Thymus (tissue), 11 donors: ENCODE results near the gene ZNF791. TPM values are rescaled to one million over a fixed set of nuclear protein-coding genes. Genes with fewer than 3 reads are reported as not detected.
"Not testable (repeated sequence)": the region's sequence is repeated elsewhere in the genome, so short reads cannot be mapped to it uniquely, and the experiment has no call there.

ENCODE experiments used
- DNase-seq, 9 donors: peaks; one replicate each; pipeline ENCODE4 v3.0.0-alpha.2; 2013; ENCODE audit warnings: low spot score in 9 of 9, low read depth in 6 of 9, missing footprints in 1 of 9
- H3K27ac ChIP-seq, 2 donors: one replicate each; pipeline ENCODE4 v1.5.1; 2013; ENCODE audit warnings: control low read depth in 1 of 2, low read depth in 1 of 2, low read length in 1 of 2, mild to moderate bottlenecking in 1 of 2, moderate library complexity in 1 of 2
- H3K27me3 ChIP-seq, 2 donors: one replicate each; pipeline ENCODE4 v1.5.1; 2013; ENCODE audit warnings: low read length in 1 of 2; ENCODE audit not compliant: control insufficient read depth in 2 of 2, insufficient read depth in 1 of 2
- H3K36me3 ChIP-seq, 2 donors: one replicate each; pipeline ENCODE4 v1.5.1; 2013; ENCODE audit warnings: low read length in 1 of 2, mild to moderate bottlenecking in 1 of 2, moderate library complexity in 1 of 2; ENCODE audit not compliant: control insufficient read depth in 2 of 2, insufficient read depth in 2 of 2
- H3K4me1 ChIP-seq, 2 donors: one replicate each; pipeline ENCODE4 v1.5.1; 2013; ENCODE audit warnings: low read length in 2 of 2; ENCODE audit not compliant: control insufficient read depth in 2 of 2, insufficient read depth in 2 of 2
- H3K4me3 ChIP-seq, 2 donors: one replicate each; pipeline ENCODE4 v1.5.1; 2013; ENCODE audit warnings: low read length in 2 of 2, control low read depth in 1 of 2, mild to moderate bottlenecking in 1 of 2
- H3K9me3 ChIP-seq, 2 donors: one replicate each; pipeline ENCODE4 v1.5.1; 2013; ENCODE audit warnings: low read length in 1 of 2, mild to moderate bottlenecking in 1 of 2; ENCODE audit not compliant: control insufficient read depth in 2 of 2, insufficient read depth in 1 of 2
- WGBS: extraction: QIAGEN DNeasy Blood & Tissue Kit; methylation state at CpG from one replicate; pipeline ENCODE4 v1.1.7; 2013; 5-methylcytosine and 5-hydroxymethylcytosine counted together
- polyA plus RNA-seq: library from polyadenylated mRNA; stranded (reverse); fragments of 200-250 nt; gene quantifications from one replicate; pipeline ENCODE4 v1.2.3, GENCODE V29; 2013
- total RNA-seq: library from RNA; stranded (reverse); fragments of 120-200 nt; gene quantifications from one replicate; pipeline ENCODE4 v1.2.4, GENCODE V29; 2013
- donor health status: healthy.

The ZNF791 gene
- total and polyA plus RNA-seq, 2 donors, result 8.6 to 9.1 TPM

GRCh38 chr19:12596485-12596884 lies 14.2 kb upstream of the ZNF791 start:
- H3K4me3 ChIP-seq, result no peak overlapping the region
- no peak for DNase-seq
- no peaks in the 10 kb centered on the region for H3K27me3 ChIP-seq
- no peaks in the 10 kb centered on the region for H3K4me1 ChIP-seq
- no peak overlapping the region for H3K27ac ChIP-seq
- over 99% methylated on average over 11 of the region's 11 CpGs for WGBS
- peaks cover 8 to 16% of the 10 kb centered on the region in 2 donors for H3K36me3 ChIP-seq
- no peaks in the 10 kb centered on the region for H3K9me3 ChIP-seq

GRCh38 chr19:12596927-12597548 lies 13.7 kb upstream of the ZNF791 start:
- Histone ChIP-seq H3K27ac (no peak overlapping the region), H3K27me3 (no peaks in the 10 kb centered on the region), H3K9me3 (no peaks in the 10 kb centered on the region), H3K4me1 (no peaks in the 10 kb centered on the region), H3K36me3 (peaks cover 8 to 16% of the 10 kb centered on the region in 2 donors), H3K4me3 (no peak overlapping the region)
- WGBS, result 95% methylated on average over 38 of the region's 38 CpGs
- no peak for DNase-seq

GRCh38 chr19:12597594-12597993 lies 13.1 kb upstream of the ZNF791 start:
- H3K27me3 ChIP-seq, result no peaks in the 10 kb centered on the region
- DNase-seq, result no peak
- no peak overlapping the region for H3K4me3 ChIP-seq
- H3K36me3 ChIP-seq, result peaks cover 13 to 22% of the 10 kb centered on the region in 2 donors
- H3K9me3 ChIP-seq, result no peaks in the 10 kb centered on the region
- H3K4me1 ChIP-seq, result no peaks in the 10 kb centered on the region
- WGBS, result 95% methylated on average over 11 of the region's 11 CpGs
- no peak overlapping the region for H3K27ac ChIP-seq

GRCh38 chr19:12603714-12604113 lies 7.0 kb upstream of the ZNF791 start:
- Histone ChIP-seq H3K36me3 (peaks cover 22 to 35% of the 10 kb centered on the region in 2 donors), H3K27ac (no peak overlapping the region), H3K4me1 (peaks cover 4 to 5% of the 10 kb centered on the region in 2 donors), H3K27me3 (no peaks in the 10 kb centered on the region), H3K9me3 (no peaks in the 10 kb centered on the region), H3K4me3 (no peak overlapping the region)
- 92% methylated on average over 1 of the region's 1 CpG for WGBS
- DNase-seq, result peak in 5 of 9 donors; percentile 19 to 66 (median 33)

- H3K4me1 ChIP-seq, result peaks cover 16 to 18% of the 10 kb centered on the region in 2 donors
- H3K4me3 ChIP-seq, result no peak overlapping the region
- WGBS, result 98% methylated on average over 1 of the region's 1 CpG
- H3K27ac ChIP-seq, result no peak overlapping the region
- peaks cover 24 to 35% of the 10 kb centered on the region in 2 donors for H3K36me3 ChIP-seq
- no peaks in the 10 kb centered on the region for H3K9me3 ChIP-seq
- H3K27me3 ChIP-seq, result no peaks in the 10 kb centered on the region
- no peak for DNase-seq
Measured at GRCh38 chr19:12606796-12607195, 3.9 kb upstream of the ZNF791 start.

- Histone ChIP-seq H3K9me3 (no peaks in the 10 kb centered on the region), H3K27me3 (no peaks in the 10 kb centered on the region), H3K36me3 (peaks cover 18 to 29% of the 10 kb centered on the region in 2 donors), H3K4me1 (peaks cover 17 to 25% of the 10 kb centered on the region in 2 donors), H3K27ac (no peak overlapping the region), H3K4me3 (no peak overlapping the region)
- no peak for DNase-seq
- WGBS, result 92% methylated on average over 3 of the region's 3 CpGs
Measured at GRCh38 chr19:12607631-12608030, 3.1 kb upstream of the ZNF791 start.

GRCh38 chr19:12611361-12611699 lies 610 bp downstream of the ZNF791 start:
- DNase-seq, result no peak
- Histone ChIP-seq H3K4me1 (peaks cover 25 to 35% of the 10 kb centered on the region in 2 donors), H3K9me3 (no peaks in the 10 kb centered on the region), H3K36me3 (peaks cover 11 to 21% of the 10 kb centered on the region in 2 donors), H3K4me3 (peak overlapping the region; percentile 71 to 89), H3K27ac (peak overlapping the region; percentile 88 to 93), H3K27me3 (no peaks in the 10 kb centered on the region)
- WGBS, result 1% methylated on average over 10 of the region's 10 CpGs

- Histone ChIP-seq H3K4me1 (peaks cover 12 to 16% of the 10 kb centered on the region in 2 donors), H3K36me3 (peaks cover 6 to 7% of the 10 kb centered on the region in 2 donors), H3K9me3 (no peaks in the 10 kb centered on the region), H3K27ac (no peak overlapping the region), H3K27me3 (no peaks in the 10 kb centered on the region), H3K4me3 (no peak overlapping the region)
- WGBS, result 73% methylated on average over 4 of the region's 4 CpGs
- DNase-seq, result no peak
Measured at GRCh38 chr19:12617646-12618045, 6.9 kb downstream of the ZNF791 start.

GRCh38 chr19:12621253-12622024 lies 10.7 kb downstream of the ZNF791 start:
- 95% methylated on average over 26 of the region's 26 CpGs for WGBS
- not testable (repeated sequence) for H3K4me1 ChIP-seq, DNase-seq

More at GRCh38 chr19:12621253-12622024, 10.7 kb downstream of the ZNF791 start:
- not testable (repeated sequence) for H3K4me3 ChIP-seq, H3K9me3 ChIP-seq, H3K27ac ChIP-seq, H3K27me3 ChIP-seq
- peaks cover 19 to 20% of the 10 kb centered on the region in 2 donors for H3K36me3 ChIP-seq
